GM18498 (cell line): Measurements from ENCODE around the gene CSF1.
"Not testable (repeated sequence)": the region's sequence is repeated elsewhere in the genome, so short reads cannot be mapped to it uniquely, and the experiment has no call there.

ENCODE experiments used
- ATAC-seq: cut with Tn5 transposase; IDR thresholded peaks from one replicate; pipeline ENCODE4 v1.9.1; 2021; ENCODE audit warnings: mild to moderate bottlenecking, moderate library complexity; ENCODE audit not compliant: unreplicated experiment

Gene CSF1

DNA sequence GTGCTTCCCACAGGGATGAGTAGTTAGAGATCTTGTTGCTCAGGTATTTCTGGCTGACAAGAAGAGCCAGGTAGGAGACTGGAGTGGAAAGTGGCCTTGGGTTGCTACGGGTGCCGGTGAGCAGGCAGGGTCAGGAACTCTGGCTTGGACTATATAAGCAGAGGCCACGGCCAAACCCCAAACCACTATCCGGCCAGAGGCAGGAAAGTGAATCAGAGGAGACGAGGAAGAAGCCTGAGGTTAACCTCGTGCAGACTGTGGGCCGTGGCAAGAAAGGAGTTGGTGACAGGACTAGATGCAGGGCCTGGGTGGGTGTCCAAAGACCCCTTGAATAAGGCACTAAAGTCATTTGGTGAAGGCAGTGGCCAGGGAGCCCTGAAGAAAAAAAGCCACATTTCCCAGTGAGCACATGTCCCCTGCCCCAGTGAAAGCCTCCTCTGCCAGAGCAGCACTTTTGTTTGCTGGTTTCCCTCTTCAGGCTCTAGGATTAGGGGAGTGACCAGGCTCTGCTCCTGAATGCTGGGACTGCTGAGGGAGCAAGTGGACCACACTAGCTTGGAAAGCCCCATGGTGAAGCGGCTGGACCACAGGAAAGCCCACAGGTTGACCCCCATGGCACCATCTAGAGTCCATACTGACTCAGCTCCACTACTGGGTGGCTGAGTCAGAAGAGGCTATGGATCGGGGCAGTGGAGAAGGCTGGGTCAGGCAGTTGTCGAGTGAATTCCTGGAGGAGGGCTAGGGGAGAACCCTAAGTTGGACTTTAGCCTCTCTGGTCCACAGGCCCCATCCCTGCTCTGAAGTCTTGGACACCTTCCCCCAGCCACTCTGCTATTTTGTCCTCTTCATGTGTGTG lies 23.4 kb downstream of the CSF1 start:
- ATAC-seq: no peak

GRCh38 chr1:109935451-109935900 lies 24.8 kb downstream of the CSF1 start:
- ATAC-seq: no peak

- no peak for ATAC-seq
Observed at GRCh38 chr1:109937738-109938137, 27.1 kb downstream of the CSF1 start.

GRCh38 chr1:109938556-109938955 lies 27.9 kb downstream of the CSF1 start:
- ATAC-seq: no peak

- ATAC-seq: no peak
Observed at GRCh38 chr1:109942434-109942833, 31.8 kb downstream of the CSF1 start.

DNA sequence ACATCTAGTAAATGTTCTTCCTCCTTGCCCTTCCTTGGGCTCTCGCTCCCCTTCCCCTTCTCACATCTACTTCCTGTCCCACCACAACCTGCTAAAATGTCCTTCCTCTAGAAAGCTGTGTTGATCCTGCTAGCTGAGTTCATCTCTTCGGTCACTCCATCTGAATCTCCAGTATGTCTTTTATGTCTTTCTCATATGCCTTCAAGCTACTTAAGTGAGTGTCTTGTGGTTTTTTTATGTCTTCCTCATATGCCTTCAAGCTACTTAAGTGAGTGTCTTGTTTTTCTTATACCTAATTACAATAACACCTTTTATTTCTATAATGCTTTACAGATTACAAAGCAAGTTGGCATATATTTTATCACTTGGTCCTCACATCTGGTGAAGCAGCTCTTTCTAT lies 33.9 kb downstream of the CSF1 start:
- no peak for ATAC-seq

DNA sequence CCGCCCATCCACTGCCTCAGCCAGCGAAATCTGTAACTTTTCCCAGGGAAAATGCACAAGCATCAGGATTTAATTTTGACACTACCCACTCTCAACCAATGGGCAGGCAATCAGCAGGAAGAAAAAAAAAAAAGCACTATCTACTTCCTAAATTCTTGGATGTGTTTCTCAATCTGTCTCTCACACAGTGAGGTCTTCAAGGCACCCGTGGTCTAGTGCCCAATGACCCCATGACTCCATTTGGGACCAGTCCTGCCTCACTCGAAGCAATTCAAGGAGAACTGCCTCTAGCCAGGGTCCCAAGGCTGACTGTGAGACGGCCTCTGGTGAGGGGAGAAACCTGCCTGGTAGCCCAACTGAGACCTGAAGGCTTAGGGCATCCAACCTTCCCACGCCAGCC lies 35.9 kb downstream of the CSF1 start:
- ATAC-seq: no peak

GRCh38 chr1:109947582-109948284 lies 37.1 kb downstream of the CSF1 start:
- no peak for ATAC-seq

DNA sequence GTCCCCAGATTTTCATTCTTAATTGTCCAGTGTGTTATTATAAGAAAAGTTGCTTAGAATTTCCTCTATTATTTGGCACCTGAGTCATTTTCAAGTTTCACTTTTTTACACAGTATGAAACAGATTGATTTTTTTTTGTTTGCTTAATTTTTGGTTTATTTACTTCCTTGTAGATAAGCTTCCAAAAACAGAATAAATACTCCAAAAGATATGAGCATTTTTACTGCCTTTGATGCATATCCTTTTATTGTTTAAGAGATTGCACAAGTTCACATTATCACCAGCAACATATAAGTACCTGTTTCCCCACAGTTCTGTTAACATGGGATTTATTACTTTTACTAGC lies 37.6 kb downstream of the CSF1 start:
- no peak for ATAC-seq

GRCh38 chr1:109950038-109950437 lies 39.4 kb downstream of the CSF1 start:
- ATAC-seq: no peak

DNA sequence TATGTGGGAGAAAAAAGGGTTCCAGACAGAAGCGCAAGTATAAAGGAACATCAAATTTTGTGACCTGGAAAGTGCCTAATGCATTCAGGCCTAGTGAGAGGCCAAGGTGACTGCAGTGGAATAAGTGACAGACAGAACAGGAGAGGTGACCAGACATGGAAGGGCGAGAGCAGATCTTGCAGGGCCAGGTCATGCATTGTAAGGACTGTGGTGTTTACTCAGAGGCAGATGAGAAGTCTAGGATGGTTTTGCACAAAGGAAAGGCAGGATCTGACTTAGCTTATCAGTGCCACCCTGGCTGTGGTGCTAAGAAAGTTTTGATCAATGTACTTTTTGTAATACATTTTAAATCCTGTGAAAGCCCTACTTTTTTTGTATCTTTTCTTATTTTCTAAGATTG lies 39.9 kb downstream of the CSF1 start:
- no peak for ATAC-seq

DNA sequence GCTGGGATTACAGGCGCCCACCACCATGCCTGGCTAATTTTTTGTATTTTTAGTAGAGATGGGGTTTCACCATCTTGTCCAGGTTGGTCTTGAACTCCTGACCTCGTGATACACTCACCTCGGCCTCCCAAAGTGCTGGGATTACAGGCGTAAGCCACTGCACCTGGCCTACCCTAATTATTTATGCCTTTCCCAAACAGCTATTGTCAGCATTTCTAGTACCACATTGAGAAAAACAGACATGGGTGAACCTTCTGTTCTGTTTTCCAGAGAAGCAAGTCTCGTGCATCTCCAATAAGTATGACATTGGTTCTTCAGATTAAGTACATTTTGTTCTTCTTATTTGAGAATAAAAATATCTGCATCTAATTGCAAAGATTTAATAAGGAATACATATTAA lies 40.9 kb downstream of the CSF1 start:
- not testable (repeated sequence) for ATAC-seq

DNA sequence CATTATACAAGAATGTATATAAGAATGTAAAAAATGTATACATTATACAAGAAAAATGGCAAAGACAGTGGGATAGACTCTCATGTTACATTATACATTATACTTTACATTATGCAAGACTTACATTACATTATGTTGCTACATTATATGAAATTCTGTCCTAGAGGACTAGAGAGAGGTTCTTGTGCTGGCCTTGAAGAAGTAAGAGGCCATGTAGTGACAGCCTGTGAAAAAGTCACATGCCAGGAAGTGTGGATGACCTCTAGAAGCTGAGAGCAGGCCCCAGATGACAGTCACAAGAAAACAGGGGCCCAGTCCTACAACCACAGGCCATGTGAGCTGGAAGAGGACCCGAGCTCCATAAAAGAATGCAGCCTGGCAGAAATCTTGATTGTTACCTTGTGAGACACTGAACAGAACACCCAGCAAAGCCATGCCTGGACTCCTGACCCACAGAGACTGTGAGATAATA lies 43.4 kb downstream of the CSF1 start:
- no peak for ATAC-seq

DNA sequence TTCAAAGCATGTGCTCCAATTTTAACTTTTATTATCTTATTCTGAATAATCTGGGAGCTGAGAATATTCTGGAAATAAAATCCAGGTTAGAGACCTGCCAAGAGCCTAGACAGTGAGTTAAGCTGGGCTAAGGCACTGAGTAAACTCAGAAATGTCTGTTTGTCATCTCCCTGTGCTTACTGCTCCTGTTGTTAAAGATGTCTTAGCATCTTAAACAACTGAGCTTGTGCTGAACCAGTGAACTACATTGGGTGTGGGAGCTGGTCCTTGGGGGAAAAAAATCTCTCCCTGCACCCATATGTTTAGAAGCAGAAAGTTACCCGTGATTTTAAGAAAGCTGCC lies 49.0 kb downstream of the CSF1 start:
- ATAC-seq: no peak

GRCh38 chr1:109959974-109960744 lies 49.5 kb downstream of the CSF1 start:
- ATAC-seq: no peak

DNA sequence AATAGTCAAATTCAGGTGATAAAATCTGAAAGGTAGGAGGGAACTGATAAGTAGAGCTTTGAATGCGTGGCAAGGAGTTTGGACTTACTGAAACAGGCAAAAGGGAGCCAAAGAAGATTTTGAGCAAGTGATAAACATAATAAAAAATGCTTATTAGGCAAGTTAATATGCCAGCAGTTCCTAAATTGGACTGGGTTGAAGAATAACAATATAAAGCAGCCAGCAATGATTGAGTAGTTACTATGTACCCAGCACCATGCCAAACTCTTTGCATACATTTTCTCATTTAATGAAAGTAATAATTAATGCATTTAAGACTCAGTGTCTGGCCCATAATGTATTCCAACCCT lies 50.1 kb downstream of the CSF1 start:
- no peak for ATAC-seq

DNA sequence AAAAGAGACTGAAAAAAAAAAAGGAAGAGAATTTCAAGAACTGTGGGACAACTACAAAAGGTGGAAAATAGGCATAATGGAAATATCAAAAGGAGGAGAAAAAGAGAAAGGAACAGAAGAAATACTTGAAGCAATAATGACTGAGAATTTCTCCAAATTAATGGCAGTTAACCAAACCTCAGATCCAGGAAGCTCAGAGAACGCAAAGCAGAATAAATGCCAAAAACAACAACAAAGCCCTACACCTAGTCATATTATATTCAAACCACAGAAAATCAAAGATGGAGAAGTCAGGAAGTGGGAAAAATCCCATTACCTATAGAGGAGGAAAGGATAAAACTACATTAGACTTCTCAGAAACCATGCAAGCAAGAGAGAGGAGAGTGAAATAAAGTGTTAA lies 53.2 kb downstream of the CSF1 start:
- no peak for ATAC-seq

DNA sequence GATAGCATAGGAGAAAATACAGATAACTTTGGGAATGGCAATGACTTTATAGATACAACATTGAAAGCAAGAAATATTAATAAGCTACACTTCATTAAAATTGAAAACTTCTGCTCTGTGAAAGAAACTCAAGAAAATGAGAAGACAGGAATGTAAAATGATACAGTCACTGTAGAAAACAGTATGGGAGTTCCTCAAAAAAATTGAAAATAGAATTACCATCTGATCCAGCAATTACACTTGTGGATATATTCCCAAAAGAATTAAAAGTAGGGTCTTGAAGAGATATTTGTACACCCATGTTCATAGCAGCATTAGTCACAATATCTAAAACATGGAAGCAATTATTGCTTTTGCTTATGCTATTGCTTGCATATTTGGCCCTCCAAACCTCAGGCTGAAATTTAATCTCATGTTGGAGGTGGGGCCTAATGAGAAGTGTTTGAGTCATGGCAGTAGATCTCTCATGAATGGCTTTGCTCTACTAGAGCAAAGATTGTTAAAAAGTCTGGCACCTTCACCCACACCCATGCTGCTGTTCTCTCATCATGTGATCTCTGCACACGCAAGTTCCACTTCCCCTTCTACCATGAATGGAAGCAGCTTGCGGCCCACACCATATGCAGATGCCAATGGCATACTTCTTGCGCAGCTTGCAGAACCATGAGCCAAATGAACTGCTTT lies 58.6 kb downstream of the CSF1 start:
- no peak for ATAC-seq

DNA sequence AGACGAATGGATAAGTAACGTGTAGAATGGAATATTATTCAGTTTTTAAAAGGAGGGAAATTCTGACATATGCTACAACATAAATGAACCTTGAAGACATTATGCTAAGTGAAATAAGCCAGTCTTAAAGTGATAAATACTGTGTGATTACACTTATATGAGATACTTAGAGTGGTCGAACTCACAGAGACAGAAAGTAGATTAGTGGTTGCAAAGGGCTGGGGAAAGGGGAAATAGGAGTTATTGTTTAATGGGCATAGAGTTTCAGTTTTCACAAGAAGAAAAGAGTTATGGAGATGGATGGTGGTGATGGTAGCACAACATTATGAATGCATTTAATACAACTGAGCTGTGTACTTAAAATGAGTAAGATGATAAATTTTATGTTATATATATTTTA lies 59.3 kb downstream of the CSF1 start:
- ATAC-seq: no peak

- ATAC-seq: no peak
Observed at GRCh38 chr1:109971559-109971958, 60.9 kb downstream of the CSF1 start.

DNA sequence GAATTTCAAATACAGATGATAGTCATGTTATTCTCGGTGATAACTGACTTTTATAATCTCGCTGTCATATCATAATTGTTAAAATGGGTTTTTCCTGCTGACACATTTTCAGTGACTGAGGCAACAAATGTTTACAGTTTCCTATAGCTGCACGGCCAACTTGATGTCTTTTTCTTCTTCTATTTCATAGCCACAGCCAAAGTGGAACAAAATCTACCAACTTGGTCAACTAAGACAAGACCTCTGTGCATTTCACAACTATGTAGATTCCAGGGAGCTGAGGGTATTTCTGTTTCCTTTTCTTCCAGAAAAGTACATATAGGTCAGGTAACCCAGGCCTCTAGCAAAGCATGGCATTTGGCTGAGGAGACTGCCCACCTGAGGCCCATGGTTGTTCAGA lies 63.5 kb downstream of the CSF1 start:
- no peak for ATAC-seq
